Trophoblast cell (in vitro differentiated cells and primary cell): ENCODE measurements around the gene DPYD.

ENCODE experiments used
- DNase-seq, 2 donors: peaks; one replicate each; pipeline ENCODE4 v3.0.0-alpha.2; 2016
- H2AFZ ChIP-seq: 2 replicates; pipeline ENCODE4 v1.6.1; 2013; ENCODE audit warnings: low read length, moderate library complexity, mild to moderate bottlenecking; ENCODE audit not compliant: insufficient read depth, poor library complexity
- H2AK5ac ChIP-seq: 2 replicates; pipeline ENCODE4 v1.6.1; 2013; ENCODE audit warnings: mild to moderate bottlenecking, low read length
- H2BK120ac ChIP-seq: 2 replicates; pipeline ENCODE4 v1.6.1; 2013; ENCODE audit warnings: low read length, mild to moderate bottlenecking, moderate library complexity; ENCODE audit not compliant: insufficient read depth, poor library complexity
- H2BK12ac ChIP-seq: 2 replicates; pipeline ENCODE4 v1.6.1; 2013; ENCODE audit warnings: mild to moderate bottlenecking, low read length, moderate library complexity
- H2BK5ac ChIP-seq: 2 replicates; pipeline ENCODE4 v1.6.1; 2013; ENCODE audit warnings: low read length, low read depth, moderate library complexity, mild to moderate bottlenecking; ENCODE audit not compliant: poor library complexity
- H3K14ac ChIP-seq: 2 replicates; pipeline ENCODE4 v1.6.1; 2013; ENCODE audit warnings: mild to moderate bottlenecking, low read length
- H3K18ac ChIP-seq: 2 replicates; pipeline ENCODE4 v1.6.1; 2013; ENCODE audit warnings: mild to moderate bottlenecking, low read length
- H3K23ac ChIP-seq: 2 replicates; pipeline ENCODE4 v1.6.1; 2013; ENCODE audit warnings: low read length
- H3K27ac ChIP-seq: 2 replicates; pipeline ENCODE4 v1.5.1; 2013; ENCODE audit warnings: low read depth, mild to moderate bottlenecking, inconsistent platforms, low read length, moderate library complexity
- H3K27me3 ChIP-seq: 2 replicates; pipeline ENCODE4 v1.6.1; 2013; ENCODE audit warnings: inconsistent platforms, mild to moderate bottlenecking, low read length, moderate library complexity; ENCODE audit not compliant: insufficient read depth
- H3K36me3 ChIP-seq, 2 experiments: 1 replicate in 1 of 2; 2 replicates in 1 of 2; pipeline ENCODE4 v1.6.1; 2013; ENCODE audit warnings: low read length in 2 of 2, mild to moderate bottlenecking in 2 of 2, moderate library complexity in 1 of 2; ENCODE audit not compliant: insufficient read depth in 2 of 2, control insufficient read depth in 1 of 2
- H3K4ac ChIP-seq: 2 replicates; pipeline ENCODE4 v1.6.1; 2013; ENCODE audit warnings: low read depth, mild to moderate bottlenecking, low read length, moderate library complexity
- H3K4me1 ChIP-seq, 2 experiments: 1 replicate in 1 of 2; 2 replicates in 1 of 2; pipeline ENCODE4 v1.6.1; 2013; ENCODE audit warnings: low read length in 2 of 2, mild to moderate bottlenecking in 2 of 2, moderate library complexity in 1 of 2; ENCODE audit not compliant: insufficient read depth in 2 of 2, control insufficient read depth in 1 of 2
- H3K4me2 ChIP-seq: 2 replicates; pipeline ENCODE4 v1.6.1; 2013; ENCODE audit warnings: inconsistent platforms, mild to moderate bottlenecking, low read length, moderate library complexity
- H3K4me3 ChIP-seq: 2 replicates; pipeline ENCODE4 v1.5.1; 2013; ENCODE audit warnings: mild to moderate bottlenecking, low read depth, low read length, inconsistent platforms
- H3K79me1 ChIP-seq: one replicate; pipeline ENCODE4 v1.6.1; 2013; ENCODE audit warnings: low read length
- H3K79me2 ChIP-seq: 2 replicates; pipeline ENCODE4 v1.6.1; 2013; ENCODE audit warnings: low read length, mild to moderate bottlenecking; ENCODE audit not compliant: control insufficient read depth, insufficient read depth, poor library complexity
- H3K9ac ChIP-seq: 2 replicates; pipeline ENCODE4 v1.6.1; 2013; ENCODE audit warnings: mild to moderate bottlenecking, low read length
- H3K9me3 ChIP-seq: 2 replicates; pipeline ENCODE4 v1.6.1; 2013; ENCODE audit warnings: low read depth, mild to moderate bottlenecking, control low read depth, inconsistent platforms, low read length; ENCODE audit not compliant: insufficient read depth
- H4K12ac ChIP-seq: 2 replicates; pipeline ENCODE4 v1.6.1; 2013; ENCODE audit warnings: low read depth, mild to moderate bottlenecking, low read length, moderate library complexity
- H4K8ac ChIP-seq: 2 replicates; pipeline ENCODE4 v1.6.1; 2013; ENCODE audit warnings: low read depth, mild to moderate bottlenecking, low read length, moderate library complexity
- H4K91ac ChIP-seq: one replicate; pipeline ENCODE4 v1.6.1; 2013; ENCODE audit warnings: low read depth, mild to moderate bottlenecking, low read length, moderate library complexity
- WGBS: extraction: QIAGEN DNeasy Blood & Tissue Kit; methylation state at CpG from one replicate; pipeline ENCODE4 v1.1.7; 2013; ENCODE audit warnings: missing lambda C conversion rate; ENCODE audit not compliant: insufficient read length, insufficient coverage; ENCODE audit errors: extremely low coverage; 5-methylcytosine and 5-hydroxymethylcytosine counted together

Gene DPYD

DNA sequence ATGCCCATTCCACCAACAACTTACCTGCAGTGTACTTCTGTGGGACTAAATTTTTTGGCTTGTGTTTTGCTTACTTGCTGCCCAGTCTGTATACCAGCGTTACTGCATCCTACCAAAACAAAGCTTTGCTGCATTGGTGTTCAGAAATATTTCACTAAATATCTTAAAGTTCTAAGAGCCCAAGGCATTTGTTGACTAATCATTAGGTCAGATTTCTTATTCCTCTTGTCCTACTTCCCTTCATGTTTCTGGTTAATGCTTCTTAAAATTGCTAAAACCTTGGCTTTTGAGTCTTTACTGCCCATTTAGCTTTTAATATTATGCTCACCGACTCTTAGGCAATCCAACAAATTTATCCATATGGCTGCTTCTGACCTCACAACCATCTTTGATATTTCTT is 161.8 kb downstream of the DPYD start:
- H2BK120ac ChIP-seq = no peak overlapping the region
- H3K4ac ChIP-seq = no peak overlapping the region
- no peaks in the 10 kb centered on the region for H3K36me3 ChIP-seq
- no peak overlapping the region for H2BK5ac ChIP-seq
- no peak overlapping the region for H2AFZ ChIP-seq
- no peaks in the 10 kb centered on the region for H3K79me1 ChIP-seq
- H3K4me1 ChIP-seq = no peaks in the 10 kb centered on the region
- no CpG with 5 or more reads among the region's 2 CpGs for WGBS
- H4K91ac ChIP-seq = no peak overlapping the region
- no peak overlapping the region for H3K27ac ChIP-seq
- no peak overlapping the region for H3K14ac ChIP-seq
- no peaks in the 10 kb centered on the region for H3K27me3 ChIP-seq
- H4K8ac ChIP-seq = no peak overlapping the region
- H3K9ac ChIP-seq = no peak overlapping the region
- H3K9me3 ChIP-seq = no peaks in the 10 kb centered on the region
- no peak overlapping the region for H3K4me3 ChIP-seq
- no peak overlapping the region for H2AK5ac ChIP-seq
- H3K4me2 ChIP-seq = no peak overlapping the region
- H3K18ac ChIP-seq = no peak overlapping the region
- DNase-seq = no peak
- H2BK12ac ChIP-seq = no peak overlapping the region
- no peaks in the 10 kb centered on the region for H3K79me2 ChIP-seq
- H4K12ac ChIP-seq = no peak overlapping the region
- no peak overlapping the region for H3K23ac ChIP-seq

DNA sequence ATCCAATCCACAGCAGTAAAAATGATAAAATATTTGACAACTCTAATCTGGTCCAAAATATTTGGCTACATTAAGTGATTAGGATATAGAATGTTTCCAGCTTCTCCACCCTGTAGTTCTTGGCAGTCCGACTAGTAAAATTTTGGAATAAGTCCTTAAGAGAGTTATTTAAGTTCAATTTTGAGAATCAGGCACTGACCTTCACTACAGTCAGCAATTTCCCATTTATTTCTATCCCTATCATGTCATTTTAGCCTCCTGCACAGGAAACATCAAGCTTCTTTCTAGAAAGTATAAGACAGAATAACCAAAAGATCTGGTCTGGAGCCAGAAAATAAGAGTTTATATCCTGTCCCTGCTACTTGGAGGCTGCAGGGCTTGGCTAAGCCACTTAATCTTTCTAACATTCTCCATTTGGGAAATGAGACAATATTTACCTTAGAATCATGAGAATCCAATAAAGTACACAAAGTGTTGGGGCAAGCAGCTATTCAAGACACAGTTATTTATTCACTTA is 162.2 kb downstream of the DPYD start:
- Histone ChIP-seq H3K79me1 (no peaks in the 10 kb centered on the region), H3K4me1 (no peaks in the 10 kb centered on the region), H3K4me3 (no peak overlapping the region), H4K8ac (no peak overlapping the region), H3K9ac (no peak overlapping the region), H3K18ac (no peak overlapping the region), H3K27me3 (no peaks in the 10 kb centered on the region), H2BK5ac (no peak overlapping the region), H3K4me2 (no peak overlapping the region), H2AK5ac (no peak overlapping the region), H2AFZ (no peak overlapping the region), H3K14ac (no peak overlapping the region), H3K4ac (no peak overlapping the region), H2BK12ac (no peak overlapping the region), H3K27ac (no peak overlapping the region), H3K9me3 (no peaks in the 10 kb centered on the region), H3K79me2 (no peaks in the 10 kb centered on the region), H4K91ac (no peak overlapping the region), H2BK120ac (no peak overlapping the region), H4K12ac (no peak overlapping the region), H3K23ac (no peak overlapping the region), H3K36me3 (no peaks in the 10 kb centered on the region)
- no CpG with 5 or more reads among the region's 1 CpG for WGBS
- no peak for DNase-seq

DNA sequence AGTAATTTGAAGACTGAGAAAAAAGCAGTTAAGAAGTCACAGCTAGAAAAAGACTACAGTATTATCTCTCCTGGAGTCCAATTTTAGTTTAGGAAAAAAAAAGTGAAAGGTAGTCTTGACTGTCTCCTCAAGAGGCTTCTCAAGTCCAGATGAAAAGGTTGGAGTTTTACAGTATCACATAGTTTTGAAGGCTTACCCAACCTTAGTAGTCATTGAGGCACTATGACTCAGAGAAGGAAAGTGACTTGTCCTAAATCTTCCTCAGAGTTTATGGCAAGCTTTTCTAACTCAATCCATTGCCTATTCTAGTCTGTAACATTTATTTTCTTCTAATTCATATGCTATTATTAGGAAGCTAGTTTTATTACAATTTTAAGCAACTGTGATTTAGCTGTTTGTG is 174.9 kb downstream of the DPYD start:
- Histone ChIP-seq H3K4me2 (no peak overlapping the region), H2BK5ac (no peak overlapping the region), H3K4ac (no peak overlapping the region), H3K27me3 (no peaks in the 10 kb centered on the region), H3K27ac (no peak overlapping the region), H3K14ac (no peak overlapping the region), H2BK120ac (no peak overlapping the region), H3K79me1 (no peaks in the 10 kb centered on the region), H3K18ac (no peak overlapping the region), H3K4me1 (peaks cover 0 to 3% of the 10 kb centered on the region in 2 experiments), H3K9ac (no peak overlapping the region), H3K79me2 (no peaks in the 10 kb centered on the region), H3K36me3 (no peaks in the 10 kb centered on the region), H4K91ac (no peak overlapping the region), H4K12ac (no peak overlapping the region), H2AFZ (no peak overlapping the region), H2BK12ac (no peak overlapping the region), H2AK5ac (no peak overlapping the region), H3K9me3 (no peaks in the 10 kb centered on the region), H4K8ac (no peak overlapping the region), H3K23ac (no peak overlapping the region), H3K4me3 (no peak overlapping the region)
- DNase-seq = no peak

- Histone ChIP-seq H4K12ac (no peak overlapping the region), H3K23ac (no peak overlapping the region), H3K4me3 (no peak overlapping the region), H3K4me2 (no peak overlapping the region), H3K18ac (no peak overlapping the region), H3K9me3 (no peaks in the 10 kb centered on the region), H2BK5ac (no peak overlapping the region), H3K4ac (no peak overlapping the region), H3K4me1 (peaks cover 0 to 3% of the 10 kb centered on the region in 2 experiments), H3K36me3 (no peaks in the 10 kb centered on the region), H2AK5ac (no peak overlapping the region), H3K79me2 (no peaks in the 10 kb centered on the region), H2AFZ (no peak overlapping the region), H3K27me3 (no peaks in the 10 kb centered on the region), H2BK120ac (no peak overlapping the region), H3K9ac (no peak overlapping the region), H3K79me1 (no peaks in the 10 kb centered on the region), H4K91ac (no peak overlapping the region), H2BK12ac (no peak overlapping the region), H3K14ac (no peak overlapping the region), H4K8ac (no peak overlapping the region), H3K27ac (no peak overlapping the region)
- DNase-seq = no peak
These were observed 175.9 kb downstream of the DPYD start for GRCh38 chr1:97744977-97745376.
